DMS 273 treated with DMSO at 0.1 percent for 48 hours (cell line): ENCODE measurements around the gene MCTS1.
"Not testable (repeated sequence)": the region's sequence is repeated elsewhere in the genome, so short reads cannot be mapped to it uniquely, and the experiment has no call there.

Experiments used
- DNase-seq: peaks from one replicate; lab custom pipeline; 2025; lab: John Stamatoyannopoulos, UW

Gene MCTS1

DNA sequence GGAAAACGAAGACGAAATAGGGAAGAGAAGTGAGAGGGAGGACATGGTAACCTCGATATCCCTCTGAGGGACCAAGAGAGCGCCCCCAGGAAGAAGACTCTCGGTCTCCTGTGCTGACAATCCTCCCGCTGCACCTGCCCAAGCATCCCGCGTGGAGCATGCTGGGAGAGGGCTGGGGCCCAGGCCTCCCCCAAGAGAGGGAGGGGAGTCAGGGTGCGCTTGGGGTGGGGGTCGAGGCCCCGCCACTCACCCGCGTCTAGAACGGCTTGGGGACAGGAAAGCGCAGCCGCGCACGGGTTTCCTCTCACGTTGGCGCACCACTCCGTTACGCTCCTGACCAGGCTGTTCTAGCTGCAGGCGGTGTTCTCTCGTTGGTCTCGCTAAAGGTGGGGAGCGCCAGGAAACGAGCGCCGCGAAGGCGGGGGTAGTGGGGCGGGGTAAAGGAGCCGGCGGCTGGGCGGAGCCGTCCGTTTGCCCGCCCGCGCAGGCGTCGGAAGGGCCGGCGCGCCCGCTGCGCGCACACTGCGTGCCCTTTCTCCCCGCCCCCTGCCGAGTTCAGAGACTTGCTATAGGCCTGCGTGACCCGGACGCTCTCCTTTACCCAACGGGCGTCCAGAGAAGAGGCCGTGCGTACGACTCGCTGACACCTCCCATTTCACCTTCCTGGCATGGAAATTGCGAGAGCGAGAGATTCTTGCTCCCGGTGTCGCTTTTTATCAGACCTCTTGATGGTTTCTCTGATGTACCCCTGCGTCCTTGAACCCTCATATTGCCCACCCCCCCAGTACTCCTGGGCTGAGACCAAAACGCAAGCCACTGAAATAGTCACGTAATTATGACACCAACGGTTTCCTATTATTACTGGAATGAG, 26.0 kb downstream of the MCTS1 start, which contains the start of gene C1GALT1C1:
C1GALT1C1 (minus strand) TSS at position 388 of the 871 bp plus-strand sequence. CDS start 2,888 bp downstream, outside the sequence.
- peak; percentile 91 for DNase-seq

DNA sequence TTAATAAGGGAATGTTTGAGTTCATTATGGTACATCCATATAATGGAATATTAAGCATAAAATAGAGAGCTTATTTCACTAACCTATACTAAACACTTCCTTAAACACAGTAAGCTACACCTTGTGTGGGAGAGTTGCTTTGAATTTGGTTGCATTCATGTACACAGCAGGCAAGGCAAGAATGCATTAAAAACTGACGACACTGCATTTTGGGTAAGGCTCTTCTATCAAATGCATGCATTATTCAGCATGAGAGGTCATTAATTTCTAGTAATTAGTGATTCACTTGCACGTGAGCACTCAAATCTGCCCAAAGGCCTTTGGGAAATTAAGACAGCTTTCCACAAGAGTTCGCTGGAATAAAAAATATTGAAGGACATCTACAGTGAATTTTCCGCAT, 34.7 kb downstream of the MCTS1 start:
- no peak for DNase-seq

- no peak for DNase-seq
These were observed 39.0 kb downstream of the MCTS1 start for GRCh38 chrX:120642871-120643270.

- no peak for DNase-seq
These were observed 43.2 kb downstream of the MCTS1 start for GRCh38 chrX:120647127-120647526.

- DNase-seq, result not testable (repeated sequence)
These were observed 48.4 kb downstream of the MCTS1 start for GRCh38 chrX:120652256-120652655.

- DNase-seq, result peak; percentile 83
These were observed 49.1 kb downstream of the MCTS1 start for GRCh38 chrX:120653000-120653399.

DNA sequence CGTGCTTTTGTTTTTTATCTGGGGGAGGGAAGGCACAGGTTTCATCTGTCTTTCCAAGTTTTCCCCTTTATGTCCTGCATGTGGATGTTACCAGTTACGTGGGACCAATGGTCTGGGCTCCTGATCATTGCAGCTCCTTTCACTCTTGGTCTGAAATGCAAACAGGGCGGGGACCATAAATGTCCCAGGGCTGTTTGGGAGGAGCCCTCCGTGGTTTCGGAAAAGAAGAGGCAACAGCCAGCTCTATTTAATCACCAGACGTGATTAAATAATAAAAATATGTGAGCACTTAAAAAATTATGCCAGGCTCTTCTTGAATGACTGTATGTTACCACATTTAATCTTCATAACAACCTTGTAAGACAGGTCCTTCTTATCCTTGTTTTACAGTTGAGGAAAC, 56.7 kb downstream of the MCTS1 start:
- DNase-seq, result no peak
